KMS-11 (cell line): ENCODE data around the gene ALPK3.
A peak's percentile ranks its signal among the peaks of the same experiment; 100 is the strongest.
"Not testable (repeated sequence)": the region's sequence is repeated elsewhere in the genome, so short reads cannot be mapped to it uniquely, and the experiment has no call there.

ENCODE experiments used
- H2AFZ ChIP-seq: fragments of 200-600 bp; sonication (generic); 2 replicates; pipeline ENCODE4 v1.6.1; 2016; ENCODE audit warnings: antibody characterized with exemption, mixed run types, low read depth
- H3K27ac ChIP-seq: fragments of 200-600 bp; sonication (generic); 2 replicates; pipeline ENCODE4 v1.6.1; 2016; ENCODE audit warnings: mild to moderate bottlenecking, mixed run types
- H3K27me3 ChIP-seq: fragments of 200-600 bp; sonication (generic); 2 replicates; pipeline ENCODE4 v1.6.1; 2017; ENCODE audit warnings: mild to moderate bottlenecking, low read depth, mixed run types, moderate library complexity; ENCODE audit not compliant: insufficient read depth
- H3K36me3 ChIP-seq: fragments of 200-600 bp; sonication (generic); 2 replicates; pipeline ENCODE4 v1.6.1; 2017; ENCODE audit warnings: mild to moderate bottlenecking, mixed run types; ENCODE audit not compliant: insufficient read depth
- H3K4me1 ChIP-seq: fragments of 200-600 bp; sonication (generic); 2 replicates; pipeline ENCODE4 v1.6.1; 2016; ENCODE audit warnings: mild to moderate bottlenecking, low read depth, mixed run types; ENCODE audit not compliant: poor library complexity, severe bottlenecking
- H3K4me2 ChIP-seq: fragments of 200-600 bp; sonication (generic); 2 replicates; pipeline ENCODE4 v1.7.0; 2016; ENCODE audit warnings: mild to moderate bottlenecking, mixed run types
- H3K4me3 ChIP-seq: fragments of 200-600 bp; sonication (generic); IDR thresholded peaks from 2 replicates; pipeline ENCODE4 v1.6.1; 2017; ENCODE audit warnings: low read depth, low read length, mixed read lengths; ENCODE audit not compliant: insufficient read depth
- H3K79me2 ChIP-seq: fragments of 200-600 bp; sonication (generic); 2 replicates; pipeline ENCODE4 v1.6.1; 2016; ENCODE audit warnings: low read depth, mixed run types; ENCODE audit not compliant: insufficient read depth
- H3K9ac ChIP-seq: fragments of 200-600 bp; sonication (generic); 2 replicates; pipeline ENCODE4 v1.6.1; 2016; ENCODE audit warnings: mild to moderate bottlenecking, mixed run types
- H4K20me1 ChIP-seq: fragments of 200-600 bp; sonication (generic); 2 replicates; pipeline ENCODE4 v1.6.1; 2016; ENCODE audit warnings: mild to moderate bottlenecking, mixed run types; ENCODE audit not compliant: insufficient read depth
- TF ChIP-seq, protein P1 (sequence below): fragments of 200-600 bp; sonication (generic); conservative IDR thresholded peaks from 2 replicates; pipeline ENCODE4 v1.6.1; 2017; ENCODE audit warnings: low read depth, mild to moderate bottlenecking, antibody characterized with exemption, low read length, moderate library complexity, mixed read lengths

The ALPK3 gene

GRCh38 chr15:84844964-84845363, 27.8 kb downstream of the ALPK3 start:
- no peak overlapping the region for H3K4me2 ChIP-seq
- no peaks in the 10 kb centered on the region for H3K79me2 ChIP-seq
- no peak overlapping the region for H3K4me3 ChIP-seq
- H3K27me3 ChIP-seq, result no peaks in the 10 kb centered on the region
- H3K36me3 ChIP-seq, result no peaks in the 10 kb centered on the region
- H2AFZ ChIP-seq, result no peak overlapping the region
- H3K27ac ChIP-seq, result no peak overlapping the region
- TF ChIP-seq, protein P1, sequence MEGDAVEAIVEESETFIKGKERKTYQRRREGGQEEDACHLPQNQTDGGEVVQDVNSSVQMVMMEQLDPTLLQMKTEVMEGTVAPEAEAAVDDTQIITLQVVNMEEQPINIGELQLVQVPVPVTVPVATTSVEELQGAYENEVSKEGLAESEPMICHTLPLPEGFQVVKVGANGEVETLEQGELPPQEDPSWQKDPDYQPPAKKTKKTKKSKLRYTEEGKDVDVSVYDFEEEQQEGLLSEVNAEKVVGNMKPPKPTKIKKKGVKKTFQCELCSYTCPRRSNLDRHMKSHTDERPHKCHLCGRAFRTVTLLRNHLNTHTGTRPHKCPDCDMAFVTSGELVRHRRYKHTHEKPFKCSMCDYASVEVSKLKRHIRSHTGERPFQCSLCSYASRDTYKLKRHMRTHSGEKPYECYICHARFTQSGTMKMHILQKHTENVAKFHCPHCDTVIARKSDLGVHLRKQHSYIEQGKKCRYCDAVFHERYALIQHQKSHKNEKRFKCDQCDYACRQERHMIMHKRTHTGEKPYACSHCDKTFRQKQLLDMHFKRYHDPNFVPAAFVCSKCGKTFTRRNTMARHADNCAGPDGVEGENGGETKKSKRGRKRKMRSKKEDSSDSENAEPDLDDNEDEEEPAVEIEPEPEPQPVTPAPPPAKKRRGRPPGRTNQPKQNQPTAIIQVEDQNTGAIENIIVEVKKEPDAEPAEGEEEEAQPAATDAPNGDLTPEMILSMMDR, result no peak
- H3K4me1 ChIP-seq, result peaks cover 14% of the 10 kb centered on the region
- H3K9ac ChIP-seq, result no peak overlapping the region
- no peaks in the 10 kb centered on the region for H4K20me1 ChIP-seq

- not testable (repeated sequence) for H2AFZ ChIP-seq, H3K36me3 ChIP-seq, H3K79me2 ChIP-seq, H3K27ac ChIP-seq, H3K4me3 ChIP-seq, H4K20me1 ChIP-seq, H3K27me3 ChIP-seq, H3K4me2 ChIP-seq, H3K4me1 ChIP-seq, H3K9ac ChIP-seq
- TF ChIP-seq, protein P1, result peak; percentile 52
These were observed 28.5 kb downstream of the ALPK3 start for GRCh38 chr15:84845631-84846030.

GRCh38 chr15:84846269-84846668, 29.1 kb downstream of the ALPK3 start:
- Histone ChIP-seq H3K4me1 (peaks cover 3% of the 10 kb centered on the region), H3K27me3 (no peaks in the 10 kb centered on the region), H3K9ac (no peak overlapping the region), H3K4me3 (no peak overlapping the region), H2AFZ (no peak overlapping the region), H4K20me1 (no peaks in the 10 kb centered on the region), H3K79me2 (no peaks in the 10 kb centered on the region), H3K4me2 (no peak overlapping the region), H3K36me3 (no peaks in the 10 kb centered on the region), H3K27ac (no peak overlapping the region)
- TF ChIP-seq, protein P1, result no peak

DNA sequence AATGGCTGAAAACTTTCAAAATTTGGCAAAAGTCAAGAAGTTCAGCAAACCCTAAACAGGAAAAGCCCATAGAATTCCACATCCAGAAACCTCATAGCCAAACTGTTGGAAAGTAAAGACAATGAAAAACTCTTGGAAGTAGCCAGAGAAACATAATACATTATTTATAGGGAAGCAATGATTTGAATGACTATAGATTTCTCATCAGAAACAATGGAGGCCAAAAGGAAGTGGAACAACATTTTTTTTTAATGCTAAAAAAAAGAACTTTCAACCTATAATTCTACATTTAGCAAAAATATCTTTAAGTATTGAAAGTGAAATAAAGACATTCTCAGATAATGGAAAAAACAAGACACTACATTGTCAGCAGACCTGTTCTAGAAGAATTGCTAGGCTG, 30.2 kb downstream of the ALPK3 start:
- no peak overlapping the region for H3K9ac ChIP-seq
- H3K36me3 ChIP-seq, result no peaks in the 10 kb centered on the region
- H3K4me2 ChIP-seq, result no peak overlapping the region
- no peaks in the 10 kb centered on the region for H3K27me3 ChIP-seq
- no peak overlapping the region for H2AFZ ChIP-seq
- no peaks in the 10 kb centered on the region for H4K20me1 ChIP-seq
- no peak overlapping the region for H3K27ac ChIP-seq
- H3K4me3 ChIP-seq, result no peak overlapping the region
- TF ChIP-seq, protein P1, result no peak
- no peaks in the 10 kb centered on the region for H3K4me1 ChIP-seq
- H3K79me2 ChIP-seq, result no peaks in the 10 kb centered on the region
